ENCODE data around the gene SMIM7. TPM values are rescaled to one million over a fixed set of nuclear protein-coding genes. Genes with fewer than 3 reads are reported as not detected.
A peak's percentile ranks its signal among the peaks of the same experiment; 100 is the strongest.

The SMIM7 gene
- total RNA-seq, 1 donor from 2014 or later: 78.7 TPM

- no peaks in the 10 kb centered on the region for H3K36me3 Mint-ChIP-seq (ENCODE audit: low read depth)
- no peak for TF ChIP-seq CTCF (conservative IDR thresholded peaks at IDR 0.05)
- H3K4me3 Mint-ChIP-seq: no peak overlapping the region
- no peaks in the 10 kb centered on the region for H3K9me3 Mint-ChIP-seq
- no peak overlapping the region for H3K27ac Mint-ChIP-seq (ENCODE audit: unreplicated experiment)
- H3K4me1 Mint-ChIP-seq: peaks cover 30% of the 10 kb centered on the region
- H3K27me3 Mint-ChIP-seq (ENCODE audit: low read depth): no peaks in the 10 kb centered on the region
- no peak for DNase-seq (ENCODE audit: low read depth, low spot score)
Observed at GRCh38 chr19:16615808-16616207, 44.1 kb downstream of the SMIM7 start.

DNA sequence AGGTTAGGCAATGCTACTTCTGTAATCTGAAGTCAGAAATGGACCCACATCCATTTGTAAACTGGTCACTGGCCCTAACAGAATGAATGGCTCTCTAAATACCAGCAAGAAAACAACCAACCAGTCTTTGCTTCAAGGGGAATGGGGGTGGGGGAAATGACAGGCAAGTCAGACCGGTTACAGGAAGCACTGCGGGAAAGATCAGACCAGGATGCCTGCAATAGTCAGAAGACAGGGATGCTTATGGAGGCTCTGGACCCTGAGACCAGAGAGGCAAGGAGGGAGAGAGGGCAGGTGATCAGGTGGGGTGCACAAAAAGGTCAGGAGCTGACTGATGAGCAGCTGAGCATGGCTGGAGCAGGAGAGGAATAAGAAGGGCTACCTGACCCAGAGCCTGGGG lies 45.0 kb downstream of the SMIM7 start:
- Mint-ChIP-seq H3K9me3 (no peaks in the 10 kb centered on the region), H3K4me3 (no peak overlapping the region), H3K36me3 (ENCODE audit: low read depth) (no peaks in the 10 kb centered on the region), H3K27ac (ENCODE audit: unreplicated experiment) (no peak overlapping the region), H3K27me3 (ENCODE audit: low read depth) (no peaks in the 10 kb centered on the region), H3K4me1 (peaks cover 30% of the 10 kb centered on the region)
- TF ChIP-seq CTCF (conservative IDR thresholded peaks at IDR 0.05): no peak
- no peak for DNase-seq (ENCODE audit: low read depth, low spot score)

DNA sequence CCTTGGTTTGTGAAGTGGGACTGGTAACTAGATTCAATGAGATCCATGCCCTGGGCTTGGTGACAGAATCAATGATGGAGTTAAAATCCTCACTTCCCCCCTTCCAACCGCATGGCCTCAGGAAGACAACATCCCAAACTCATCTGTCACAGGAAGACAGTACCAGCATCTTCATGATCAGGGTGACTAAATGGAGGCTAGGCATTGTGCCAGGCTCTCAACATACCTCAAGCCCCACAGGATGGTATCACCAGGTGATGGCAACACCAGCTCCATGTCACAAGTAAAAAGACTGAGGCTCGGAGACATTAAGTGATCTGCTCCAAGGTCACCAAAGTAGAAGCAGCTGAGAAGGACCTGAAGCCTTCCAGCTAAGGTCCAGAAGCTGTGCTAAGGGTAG lies 46.1 kb downstream of the SMIM7 start:
- no peak for DNase-seq (ENCODE audit: low read depth, low spot score)
- Mint-ChIP-seq H3K9me3 (no peaks in the 10 kb centered on the region), H3K36me3 (ENCODE audit: low read depth) (no peaks in the 10 kb centered on the region), H3K4me3 (no peak overlapping the region), H3K27me3 (ENCODE audit: low read depth) (no peaks in the 10 kb centered on the region), H3K4me1 (peaks cover 30% of the 10 kb centered on the region), H3K27ac (ENCODE audit: unreplicated experiment) (no peak overlapping the region)
- TF ChIP-seq CTCF (conservative IDR thresholded peaks at IDR 0.05): no peak

GRCh38 chr19:16612636-16613035 lies 47.3 kb downstream of the SMIM7 start:
- DNase-seq (ENCODE audit: low read depth, low spot score): no peak
- Mint-ChIP-seq H3K4me1 (peaks cover 26% of the 10 kb centered on the region), H3K27me3 (ENCODE audit: low read depth) (no peaks in the 10 kb centered on the region), H3K27ac (ENCODE audit: unreplicated experiment) (no peak overlapping the region), H3K9me3 (no peaks in the 10 kb centered on the region), H3K4me3 (no peak overlapping the region), H3K36me3 (ENCODE audit: low read depth) (no peaks in the 10 kb centered on the region)
- peak; percentile 11 for TF ChIP-seq CTCF (conservative IDR thresholded peaks at IDR 0.05)

GRCh38 chr19:16611121-16611520 lies 48.8 kb downstream of the SMIM7 start:
- H3K36me3 Mint-ChIP-seq (ENCODE audit: low read depth): no peaks in the 10 kb centered on the region
- no peaks in the 10 kb centered on the region for H3K27me3 Mint-ChIP-seq (ENCODE audit: low read depth)
- H3K4me3 Mint-ChIP-seq: no peak overlapping the region
- no peak for DNase-seq (ENCODE audit: low read depth, low spot score)
- TF ChIP-seq CTCF (conservative IDR thresholded peaks at IDR 0.05): no peak
- H3K4me1 Mint-ChIP-seq: peaks cover 19% of the 10 kb centered on the region
- H3K27ac Mint-ChIP-seq (ENCODE audit: unreplicated experiment): no peak overlapping the region
- H3K9me3 Mint-ChIP-seq: no peaks in the 10 kb centered on the region
